HG03520 (cell line): ENCODE results near the gene KCNK16.

Experiments
- ATAC-seq: cut with Tn5 transposase; IDR thresholded peaks from one replicate; pipeline ENCODE4 v1.9.1; 2021; ENCODE audit warnings: mild to moderate bottlenecking, moderate library complexity; ENCODE audit not compliant: unreplicated experiment

Gene KCNK16

GRCh38 chr6:39342692-39343395, 20.3 kb upstream of the KCNK16 start:
- no peak for ATAC-seq

- no peak for ATAC-seq
These were observed 19.4 kb upstream of the KCNK16 start for GRCh38 chr6:39341937-39342336.

GRCh38 chr6:39341352-39341751, 18.9 kb upstream of the KCNK16 start:
- no peak for ATAC-seq

- ATAC-seq, result no peak
These were observed 17.5 kb upstream of the KCNK16 start for GRCh38 chr6:39339868-39340550.

GRCh38 chr6:39339096-39339867, 16.8 kb upstream of the KCNK16 start:
- ATAC-seq, result no peak

GRCh38 chr6:39338397-39338796, 15.9 kb upstream of the KCNK16 start:
- no peak for ATAC-seq

GRCh38 chr6:39335780-39336545, 13.5 kb upstream of the KCNK16 start:
- no peak for ATAC-seq

- ATAC-seq, result no peak
These were observed 11.3 kb upstream of the KCNK16 start for GRCh38 chr6:39333644-39334438.

- no peak for ATAC-seq
These were observed 8.0 kb upstream of the KCNK16 start for GRCh38 chr6:39330476-39330875.

GRCh38 chr6:39330057-39330456, 7.6 kb upstream of the KCNK16 start:
- no peak for ATAC-seq

GRCh38 chr6:39328066-39328465, 5.6 kb upstream of the KCNK16 start:
- no peak for ATAC-seq

GRCh38 chr6:39327507-39327906, 5.0 kb upstream of the KCNK16 start:
- no peak for ATAC-seq

- ATAC-seq, result no peak
These were observed 741 bp downstream of the KCNK16 start for GRCh38 chr6:39321761-39322160.

- ATAC-seq, result no peak
These were observed 2.0 kb downstream of the KCNK16 start for GRCh38 chr6:39320363-39320984.

- no peak for ATAC-seq
These were observed 2.7 kb downstream of the KCNK16 start for GRCh38 chr6:39319621-39320362.

- ATAC-seq, result no peak
These were observed 5.2 kb downstream of the KCNK16 start for GRCh38 chr6:39317256-39317655.

- no peak for ATAC-seq
These were observed 8.2 kb downstream of the KCNK16 start, which contains the start of gene KCNK17 for GRCh38 chr6:39314273-39314795. Gene KCNK17, minus strand, starts transcription at chr6:39314419. Its CDS starts 99 bp downstream, at chr6:39314320.

- no peak for ATAC-seq
These were observed 8.8 kb downstream of the KCNK16 start for GRCh38 chr6:39313526-39314272.
